NOMO-1 treated with dmso at 0.1 percent for 144 hours (cell line): ENCODE results near the gene ZCCHC24.

Experiments
- DNase-seq: peaks from one replicate; lab custom pipeline; 2025; ENCODE audit not compliant: unreplicated experiment; lab: John Stamatoyannopoulos, UW

The ZCCHC24 gene

GRCh38 chr10:79472951-79473350 is 27.5 kb upstream of the ZCCHC24 start:
- DNase-seq, result no peak

- DNase-seq, result no peak
Observed at GRCh38 chr10:79472449-79472848, 27.0 kb upstream of the ZCCHC24 start.

- DNase-seq, result no peak
Observed at GRCh38 chr10:79471776-79472175, 26.4 kb upstream of the ZCCHC24 start.

GRCh38 chr10:79470096-79470495 is 24.7 kb upstream of the ZCCHC24 start:
- no peak for DNase-seq

DNA sequence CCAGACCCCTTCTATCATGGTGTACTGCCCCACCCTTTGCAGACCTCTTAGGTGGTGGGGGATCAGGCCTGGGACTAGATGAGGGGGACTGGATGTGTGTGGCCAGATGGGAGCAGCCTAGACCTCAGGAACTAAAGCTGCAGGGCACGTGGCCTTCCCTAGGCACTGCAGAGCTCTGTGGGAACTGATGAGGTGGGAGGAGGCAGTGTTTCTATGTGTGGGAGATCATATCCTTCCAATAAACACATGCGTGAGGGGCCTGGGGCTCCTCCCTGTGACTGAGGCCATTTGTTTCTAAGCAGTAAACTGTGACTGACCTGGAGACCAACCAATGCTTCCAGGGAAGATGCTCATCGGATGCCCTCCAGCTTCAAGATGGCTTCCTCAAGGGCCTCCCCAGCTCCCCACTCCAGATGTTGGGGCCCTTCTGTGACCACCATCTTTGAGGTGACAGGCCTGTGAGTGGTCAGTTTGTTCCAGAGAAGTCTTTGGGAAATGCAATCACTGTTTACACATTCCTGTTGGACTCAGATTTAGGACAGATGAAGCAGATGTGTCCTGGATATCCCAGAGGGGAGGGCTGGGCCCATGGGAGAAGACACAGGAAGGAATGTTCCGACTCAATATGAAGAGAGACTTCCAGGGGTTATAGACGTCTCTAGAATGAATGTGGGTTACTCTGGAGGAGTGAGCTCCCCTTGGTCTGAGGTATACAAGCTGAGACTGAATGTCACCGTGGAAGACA is 23.6 kb upstream of the ZCCHC24 start:
- DNase-seq, result no peak

DNA sequence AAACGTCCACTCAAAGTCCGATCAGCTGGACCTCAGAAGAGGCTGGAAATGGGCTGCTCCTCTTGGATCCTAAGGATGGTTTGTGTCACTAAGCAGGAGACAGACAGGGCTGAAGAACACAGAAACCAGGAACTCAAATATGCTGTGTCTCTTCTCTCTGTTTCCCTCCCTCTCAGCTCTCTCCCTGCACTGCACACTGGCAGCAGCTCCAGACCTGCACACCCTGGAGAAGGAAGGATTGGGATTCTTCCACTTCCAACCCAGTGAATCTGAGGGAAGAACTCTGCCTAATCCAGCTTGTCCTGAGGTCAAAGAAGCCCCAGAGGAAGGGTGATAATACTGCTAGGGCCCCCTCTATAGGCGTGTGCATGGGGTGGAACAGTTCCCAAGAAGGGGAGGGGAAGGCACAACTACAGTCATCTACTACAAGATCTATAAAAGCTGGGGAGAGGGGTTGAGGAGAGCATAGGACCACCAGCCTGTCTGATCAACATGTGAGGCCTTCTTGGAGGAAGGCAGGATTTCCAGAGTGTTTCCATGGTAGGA is 22.7 kb upstream of the ZCCHC24 start:
- no peak for DNase-seq

DNA sequence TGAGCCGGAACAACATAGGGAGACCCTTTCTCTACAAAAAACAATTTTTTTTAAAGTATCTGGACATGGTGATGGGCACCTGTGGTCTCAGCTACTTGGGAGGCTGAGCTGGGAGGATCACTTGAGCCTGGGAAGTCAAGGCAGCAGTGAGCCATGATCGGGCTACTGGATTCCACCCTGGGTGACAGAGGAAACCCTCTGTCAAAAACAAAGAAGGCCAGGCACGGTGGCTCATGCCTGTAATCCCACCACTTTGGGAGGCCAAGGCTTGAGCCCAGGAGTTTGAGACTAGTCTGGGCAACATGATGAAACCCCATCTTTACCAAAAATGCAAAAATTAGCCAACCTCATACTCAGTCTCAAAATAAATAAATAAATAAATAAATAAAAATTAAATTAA is 19.9 kb upstream of the ZCCHC24 start:
- no peak for DNase-seq

DNA sequence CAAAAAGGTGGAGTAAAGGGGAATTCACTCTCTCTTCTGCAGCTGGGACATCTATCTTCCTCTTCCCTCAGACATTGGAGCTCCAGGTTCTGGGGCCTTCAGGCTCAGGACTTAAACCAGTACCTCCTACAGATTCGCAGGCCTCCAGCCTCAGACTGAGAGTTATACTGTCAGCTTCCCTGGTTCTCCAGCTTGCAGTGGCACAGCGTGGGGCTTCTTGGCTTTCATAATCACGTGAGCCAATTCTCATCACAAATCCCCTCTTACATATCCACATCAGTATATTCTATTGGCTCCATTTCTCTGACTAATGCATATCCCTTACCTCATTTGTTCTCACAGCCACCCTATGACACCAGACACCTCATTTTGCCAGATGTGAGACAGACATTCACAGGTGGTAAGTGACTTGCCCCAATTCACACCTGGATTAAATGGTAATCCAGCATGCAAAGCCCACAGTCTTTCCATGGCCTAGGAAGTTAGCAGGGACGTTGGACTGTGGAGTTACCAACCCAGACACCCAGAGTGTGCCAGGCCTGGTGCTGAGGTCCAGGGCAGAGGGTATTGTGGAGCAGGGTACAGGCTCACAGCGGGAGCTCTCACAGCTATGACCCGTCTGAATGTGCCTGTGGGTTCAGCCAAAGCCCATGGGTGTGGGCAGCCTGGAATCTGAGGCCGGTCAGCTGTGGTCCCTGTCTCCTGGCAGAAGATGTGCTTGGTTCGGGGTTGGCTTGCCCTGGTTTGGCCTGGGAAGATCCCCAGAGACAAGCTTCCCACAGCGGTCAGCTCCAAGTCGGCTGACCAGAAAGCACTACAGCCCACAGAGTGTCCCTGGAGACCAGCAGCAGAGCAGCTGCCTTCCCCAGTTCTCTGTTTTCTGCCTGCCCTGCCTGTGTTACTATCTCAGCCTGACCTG is 18.4 kb upstream of the ZCCHC24 start:
- no peak for DNase-seq

GRCh38 chr10:79460687-79461086 is 15.3 kb upstream of the ZCCHC24 start:
- no peak for DNase-seq

DNA sequence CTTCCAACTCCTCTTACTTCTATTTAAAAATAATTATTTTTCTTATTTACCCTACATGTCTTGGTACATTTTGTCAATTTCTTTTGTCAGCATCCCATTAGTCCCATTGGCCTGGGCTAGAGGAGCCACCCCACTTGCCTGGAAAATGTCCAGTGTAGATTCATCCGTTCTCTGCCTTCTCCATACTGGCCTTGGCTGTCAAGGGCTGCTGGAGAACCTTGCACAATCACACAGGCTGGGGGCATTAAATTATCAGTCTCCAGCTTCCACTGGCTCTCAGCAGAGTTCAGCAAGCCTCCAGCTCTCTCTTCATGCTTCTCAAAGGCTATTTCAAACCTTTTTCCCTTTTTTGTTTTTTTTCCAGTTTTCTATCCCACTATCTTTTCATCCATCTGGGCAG is 13.8 kb upstream of the ZCCHC24 start:
- DNase-seq, result no peak

DNA sequence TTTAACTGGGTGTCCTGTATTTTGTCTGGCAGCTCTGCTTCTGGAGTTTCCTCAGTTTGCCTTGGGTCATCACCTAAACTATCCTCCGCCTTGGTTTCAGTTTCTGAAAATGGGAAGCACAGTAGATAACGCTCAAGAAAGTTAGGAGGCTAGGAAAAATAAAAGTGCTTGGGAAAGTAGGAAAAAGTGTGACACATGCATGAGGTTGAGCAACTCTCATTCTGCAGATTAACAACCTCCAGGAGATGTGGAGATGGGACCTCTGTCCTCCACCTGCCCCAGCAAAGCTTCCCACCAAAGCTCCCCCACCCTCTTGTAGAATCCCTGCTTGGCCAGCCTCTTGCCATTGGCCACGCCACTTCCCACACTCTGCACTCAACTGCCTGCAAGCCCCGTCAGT is 13.1 kb upstream of the ZCCHC24 start:
- DNase-seq, result no peak

DNA sequence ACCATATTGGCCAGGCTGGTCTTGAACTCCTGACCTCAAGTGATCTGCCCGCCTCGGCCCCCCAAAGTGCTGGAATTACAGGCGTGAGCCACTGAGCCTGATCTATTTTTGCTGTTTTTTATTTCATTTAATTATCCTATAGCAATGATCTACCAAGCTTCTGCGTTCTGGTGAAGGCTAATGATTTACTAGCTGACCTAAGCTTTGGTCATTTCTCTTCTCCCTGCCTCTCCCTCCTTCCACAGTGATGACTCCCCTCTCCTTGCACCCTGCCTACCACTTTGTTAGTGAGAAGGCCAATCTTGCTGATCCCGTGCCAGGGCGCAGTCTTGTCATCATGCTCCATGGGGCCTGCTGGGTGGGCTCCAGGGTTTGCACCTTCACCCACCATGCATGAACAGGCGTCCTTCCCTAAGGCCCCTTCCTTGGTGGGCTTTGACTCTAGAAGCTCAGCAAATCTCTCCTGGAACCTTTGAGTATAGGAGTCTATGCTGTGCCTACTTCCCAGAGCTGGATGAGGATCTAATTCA is 11.9 kb upstream of the ZCCHC24 start:
- DNase-seq, result no peak

- no peak for DNase-seq
Observed at GRCh38 chr10:79454259-79454658, 8.8 kb upstream of the ZCCHC24 start.

DNA sequence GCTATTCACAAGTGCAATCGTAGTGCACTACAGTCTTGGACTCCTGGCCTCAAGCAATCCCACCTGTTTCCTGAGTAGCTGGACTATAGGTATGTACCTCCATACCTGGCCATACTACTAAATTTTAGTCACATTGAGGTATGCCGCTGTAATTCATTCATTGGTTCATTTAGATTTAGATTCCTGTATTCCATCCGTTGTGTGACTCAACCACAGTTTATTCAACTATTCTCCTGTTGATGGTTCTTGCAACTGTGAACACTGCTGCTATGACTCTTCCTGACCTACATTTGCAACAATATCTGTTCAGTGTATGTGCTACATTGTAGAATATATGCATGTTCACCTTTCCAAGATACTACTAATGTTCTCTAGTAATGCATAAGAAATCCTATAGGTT is 8.0 kb upstream of the ZCCHC24 start:
- no peak for DNase-seq

GRCh38 chr10:79452174-79452611 is 6.8 kb upstream of the ZCCHC24 start:
- DNase-seq, result no peak

DNA sequence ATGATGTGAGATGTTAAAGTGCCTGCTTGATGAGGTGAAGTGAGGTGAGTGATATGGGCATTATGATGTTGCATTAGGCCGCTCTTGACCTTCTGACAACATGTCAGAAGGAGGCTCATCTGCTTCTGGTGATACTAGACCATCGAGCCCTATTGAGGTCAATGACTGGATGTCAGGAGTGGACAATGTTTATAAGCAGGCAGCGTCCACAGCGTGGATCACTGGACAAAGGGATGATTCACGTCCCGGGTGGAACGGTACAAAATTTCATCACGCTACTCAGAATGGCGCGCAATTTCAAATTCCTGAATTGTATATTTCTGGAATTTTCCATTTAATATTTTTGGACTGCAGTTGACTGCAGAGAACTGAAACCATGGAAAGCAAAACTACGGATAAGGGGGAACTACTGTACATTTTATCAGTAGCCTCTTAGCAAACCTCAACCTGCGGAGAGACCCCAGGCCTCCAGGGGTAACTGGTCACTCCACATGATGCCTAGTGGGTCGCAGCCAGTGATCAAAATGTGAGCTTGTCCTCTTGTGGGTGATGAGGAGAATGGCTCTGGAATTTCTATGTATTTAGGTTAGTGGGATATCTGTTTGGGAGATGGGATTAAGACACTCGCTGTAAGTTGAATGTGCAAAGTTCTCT is 5.7 kb upstream of the ZCCHC24 start:
- DNase-seq, result no peak

- no peak for DNase-seq
Observed at GRCh38 chr10:79449181-79450146, 4.0 kb upstream of the ZCCHC24 start.

DNA sequence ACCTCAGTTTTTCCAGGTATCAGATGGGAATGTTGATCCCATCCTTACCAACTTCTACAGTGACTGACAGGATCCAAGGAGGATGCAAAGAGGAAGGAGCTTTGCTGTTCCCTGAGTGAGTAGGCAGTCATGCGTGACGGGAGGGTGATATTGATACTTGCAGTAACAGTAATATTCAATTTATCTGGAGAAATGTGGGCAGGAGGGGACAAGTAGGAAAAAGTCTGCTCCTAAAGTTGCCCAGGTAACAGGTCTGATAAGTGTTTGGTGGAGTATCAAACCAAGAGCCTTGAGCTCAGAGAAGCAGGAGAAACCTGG is 3.3 kb upstream of the ZCCHC24 start:
- DNase-seq, result no peak

DNA sequence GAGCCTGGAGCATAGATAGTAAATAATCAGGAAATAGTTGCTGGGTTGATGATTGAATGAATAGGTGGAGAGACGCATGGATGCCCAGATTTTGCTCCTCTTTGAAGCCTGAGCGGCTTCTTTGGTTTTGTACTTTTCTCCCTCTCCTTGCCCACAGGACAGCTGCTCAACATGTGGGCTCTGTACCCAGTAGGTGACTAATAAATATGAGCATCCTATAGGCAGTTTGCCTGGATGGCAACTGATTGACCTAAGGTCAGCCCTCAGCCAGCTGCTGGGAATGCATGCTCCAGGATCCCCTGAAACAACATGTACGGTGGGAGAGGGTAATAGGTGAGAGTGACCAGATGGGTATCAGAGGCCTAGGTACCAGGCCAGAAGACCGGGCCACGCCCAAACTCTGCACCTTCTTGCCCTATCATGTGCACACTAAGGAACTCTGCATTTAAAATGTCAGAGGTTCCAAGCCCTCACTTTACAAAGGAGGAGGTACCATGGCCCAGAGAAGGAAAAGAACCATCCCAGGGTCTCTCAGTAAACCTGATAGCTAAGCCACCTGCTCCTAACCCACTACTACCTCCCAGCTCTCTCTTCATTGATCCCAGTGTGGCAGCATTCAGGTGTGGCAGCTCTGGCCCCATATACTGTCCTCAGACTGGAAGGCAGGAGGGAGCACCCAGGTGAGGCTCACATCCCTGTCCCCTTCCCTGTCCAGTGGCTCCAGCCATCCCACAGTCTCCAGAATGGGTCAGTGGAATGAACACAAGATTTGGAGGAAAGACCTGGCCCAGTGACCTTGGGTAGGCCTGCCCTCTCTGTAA is 2.7 kb upstream of the ZCCHC24 start:
- no peak for DNase-seq
